A549 (cell line): Measurements from ENCODE around the gene PPP1R9B. TPM values are rescaled to one million over a fixed set of nuclear protein-coding genes. Genes with fewer than 3 reads are reported as not detected.

Source experiments
- ATAC-seq, 2 experiments: fragments of 200-7000 bp in 1 of 2; fragments of >200 bp in 1 of 2; cut with Nextera tagmentation in 1 of 2; cut with Tn5 transposase in 1 of 2; 3 replicates each; pipeline versions ENCODE4 v1.8.0 to v1.9.1; 2018 to 2020; ENCODE audit warnings: mild to moderate bottlenecking in 1 of 2, moderate library complexity in 1 of 2
- CTCF ChIA-PET: fragments of 300-600 bp; sonication (Branson Sonifier 250); formaldehyde crosslinking; extraction: SDS; loops from one replicate; lab custom pipeline; 2021; ENCODE audit warnings: antibody characterized with exemption, inconsistent platforms; lab: Yijun Ruan, JAX
- POLR2A ChIA-PET: fragments of 350-600 bp; formaldehyde crosslinking; extraction: SDS; loops from one replicate; lab custom pipeline; 2021; ENCODE audit warnings: antibody characterized with exemption, inconsistent platforms; lab: Yijun Ruan, JAX
- DNase-seq, 2 experiments: peaks; one replicate each; pipeline versions ENCODE4 v3.0.0 to v3.0.0-alpha.2; 2011 to 2016; ENCODE audit warnings: low read depth in 1 of 2, low spot score in 1 of 2
- FAIRE-seq: peaks from 2 replicates; lab custom pipeline; 2011; peaks lifted over from hg19 to GRCh38; lab: Jason Lieb, UNC
- H3K27ac ChIP-seq, 2 experiments: fragments of >200 bp; sonication (Bioruptor Twin); formaldehyde crosslinking; 3 replicates each; pipeline ENCODE4 v1.5.1; 2016 to 2017
- H3K4me1 ChIP-seq: fragments of >200 bp; sonication (Bioruptor Twin); formaldehyde crosslinking; 3 replicates; pipeline ENCODE4 v1.6.1; 2016
- H3K4me2 ChIP-seq: fragments of >200 bp; sonication (Bioruptor Twin); formaldehyde crosslinking; 3 replicates; pipeline ENCODE4 v1.6.1; 2016
- H3K4me3 ChIP-seq: fragments of >200 bp; sonication (Bioruptor Twin); formaldehyde crosslinking; 3 replicates; pipeline ENCODE4 v1.5.1; 2016
- H3K9me3 ChIP-seq: fragments of >200 bp; sonication (Bioruptor Twin); formaldehyde crosslinking; 3 replicates; pipeline ENCODE4 v1.6.1; 2016
- CHD2 ChIP-seq: fragments of 150-350 bp; IDR thresholded peaks from 2 replicates; pipeline ENCODE4 v1.6.1; 2014; ENCODE audit warnings: low read length; ENCODE audit not compliant: partially characterized antibody
- FOSB ChIP-seq: fragments of 250-450 bp; sonication (Bioruptor Pico); IDR thresholded peaks from 2 replicates; pipeline ENCODE4 v1.5.0; 2020; ENCODE audit warnings: mild to moderate bottlenecking, moderate library complexity
- FOSL2 ChIP-seq, 2 experiments: fragments of 450-650 bp in 1 of 2; fragments of >200 bp in 1 of 2; sonication (Bioruptor Twin) in 1 of 2; formaldehyde crosslinking; IDR thresholded peaks; 2 replicates each; pipeline versions ENCODE4 v1.5.0 to v1.6.1; 2016 to 2020; ENCODE audit warnings: mild to moderate bottlenecking in 1 of 2, moderate library complexity in 1 of 2
- KDM1A ChIP-seq: fragments of 200-600 bp; sonication (generic); IDR thresholded peaks from 2 replicates; pipeline ENCODE4 v1.6.1; 2016; ENCODE audit warnings: low read depth, mild to moderate bottlenecking
- PBX3 ChIP-seq: IDR thresholded peaks from 2 replicates; pipeline ENCODE4 v1.6.1; 2012
- RCOR1 ChIP-seq: fragments of 150-350 bp; IDR thresholded peaks from 2 replicates; pipeline ENCODE4 v1.6.1; 2014; ENCODE audit warnings: antibody characterized with exemption, low read length, low read depth
- REST ChIP-seq: fragments of 200-600 bp; sonication (generic); IDR thresholded peaks from 2 replicates; pipeline ENCODE4 v1.6.1; 2016; ENCODE audit warnings: antibody characterized with exemption, mild to moderate bottlenecking, moderate library complexity
- USF2 ChIP-seq: fragments of 450-650 bp; IDR thresholded peaks from 2 replicates; pipeline ENCODE4 v1.6.1; 2014; ENCODE audit warnings: antibody characterized with exemption
- ZNF302 ChIP-seq: fragments of 250-450 bp; sonication (Bioruptor Pico); IDR thresholded peaks from 2 replicates; pipeline ENCODE4 v1.9.0; 2021; ENCODE audit warnings: inconsistent platforms, mild to moderate bottlenecking, moderate library complexity
- ZSCAN20 ChIP-seq: fragments of 250-450 bp; sonication (Bioruptor Pico); IDR thresholded peaks from 2 replicates; pipeline ENCODE4 v1.8.0; 2022; ENCODE audit warnings: mild to moderate bottlenecking, moderate library complexity
- WGBS: methylation state at CpG from one replicate; pipeline ENCODE4 v1.1.6; 2017; ENCODE audit errors: missing lambda C conversion rate; 5-methylcytosine and 5-hydroxymethylcytosine counted together
- polyA plus RNA-seq, 4 experiments: library from polyadenylated mRNA; depleted of rRNA in 3 of 4; stranded (reverse); fragments of >200 nt; fragmentation: RNase III in 1 of 4; extraction: RNeasy Plus Mini Kit Qiagen cat#74134 plus additional on column Dnase treatment in 1 of 4; gene quantifications; 2 replicates in 3 of 4; 3 replicates in 1 of 4; pipeline ENCODE4 v1.2.3, GENCODE V29; 2011 to 2017

The PPP1R9B gene
- polyA plus RNA-seq, 2 of the 4 experiments (the other 2 are of a cell fraction): 22.0 to 40.6 TPM

- no peak for TF ChIP-seq USF2
- no peak for TF ChIP-seq KDM1A
- no peak for TF ChIP-seq FOSL2 (IDR thresholded peaks at IDR 0.05)
- TF ChIP-seq FOSL2 (CRISPR knock-in tag; IDR thresholded peaks at IDR 0.05): no peak
- TF ChIP-seq CHD2: no peak
- no peak for TF ChIP-seq ZSCAN20 (CRISPR knock-in tag)
- no peak for TF ChIP-seq ZNF302 (CRISPR knock-in tag)
Measured at GRCh38 chr17:50184064-50184463, 33.6 kb upstream of the PPP1R9B start (continued).

GRCh38 chr17:50183421-50183994, 33.0 kb upstream of the PPP1R9B start:
- WGBS: 80% methylated on average over 12 of the region's 12 CpGs
- ATAC-seq: no peak
- ChIA-PET CTCF (interaction anchor here (3.1 to 4.0 kb wide), 4 partner anchors 13 to 17 kb away, joined by 12 to 41 read pairs (median 22); partner anchors contain the start of gene COL1A1), POLR2A (no interaction called here)
- no peak for TF ChIP-seq REST
- no peak overlapping the region for H3K4me3 ChIP-seq
- peak overlapping the region; percentile 37 to 67; a peak in 4 of 6 replicates for H3K27ac ChIP-seq
- no peaks in the 10 kb centered on the region for H3K9me3 ChIP-seq
- H3K4me1 ChIP-seq: peaks cover 29% of the 10 kb centered on the region
- no peak for DNase-seq
- FAIRE-seq: no peak
- H3K4me2 ChIP-seq: peak overlapping the region; percentile 38; the same call in 1 of the 3 replicates

GRCh38 chr17:50182783-50183420, 32.4 kb upstream of the PPP1R9B start:
- no peak overlapping the region for H3K4me3 ChIP-seq
- DNase-seq: no peak
- H3K9me3 ChIP-seq: no peaks in the 10 kb centered on the region
- peak; percentile 74 for FAIRE-seq
- ATAC-seq: no peak
- no peak overlapping the region for H3K4me2 ChIP-seq
- H3K27ac ChIP-seq: peak overlapping the region; percentile 37 to 67; a peak in 4 of 6 replicates
- peaks cover 35% of the 10 kb centered on the region for H3K4me1 ChIP-seq
- TF ChIP-seq PBX3 (no peak), FOSB (no peak), RCOR1 (no peak)
- 87% methylated on average over 18 of the region's 18 CpGs for WGBS
- POLR2A ChIA-PET: no interaction called here
- CTCF ChIA-PET: interaction anchor here (1.8 to 4.0 kb wide), 5 partner anchors 12 to 21 kb away, joined by 6 to 41 read pairs (median 18); partner anchors contain the start of gene COL1A1
